HepG2 (cell line): Measurements from ENCODE around the gene ARHGAP23. TPM values are rescaled to one million over a fixed set of nuclear protein-coding genes. Genes with fewer than 3 reads are reported as not detected.

Experiments used
- CREM ChIP-seq, 2 experiments: sonication (generic) in 1 of 2; formaldehyde crosslinking in 1 of 2; IDR thresholded peaks; 2 replicates each; pipeline versions ENCODE4 v1.4.0 to v1.6.1; 2016 to 2020; ENCODE audit warnings: antibody characterized with exemption in 1 of 2, mild to moderate bottlenecking in 1 of 2, missing genetic modification reagents in 1 of 2
- E2F2 ChIP-seq: sonication (generic); formaldehyde crosslinking; IDR thresholded peaks from 2 replicates; pipeline ENCODE4 v1.4.0; 2020; ENCODE audit warnings: missing genetic modification reagents, borderline replicate concordance
- ELF1 ChIP-seq: sonication (generic); formaldehyde crosslinking; IDR thresholded peaks from 2 replicates; pipeline ENCODE4 v1.4.0; 2020; ENCODE audit warnings: missing genetic modification reagents
- ESRRA ChIP-seq: sonication (generic); formaldehyde crosslinking; IDR thresholded peaks from 2 replicates; pipeline ENCODE4 v1.5.1; 2020; ENCODE audit warnings: mild to moderate bottlenecking, low read depth, missing genetic modification reagents
- HBP1 ChIP-seq: IDR thresholded peaks from 2 replicates; pipeline ENCODE4 v1.6.1; 2016; ENCODE audit warnings: low read depth, control low read depth
- HDAC2 ChIP-seq: sonication (generic); formaldehyde crosslinking; IDR thresholded peaks from 2 replicates; pipeline ENCODE4 v1.4.0; 2020; ENCODE audit warnings: missing genetic modification reagents
- HES4 ChIP-seq: sonication (generic); formaldehyde crosslinking; IDR thresholded peaks from 2 replicates; pipeline ENCODE4 v1.9.0; 2021; ENCODE audit warnings: mild to moderate bottlenecking, missing genetic modification reagents, borderline replicate concordance
- RORA ChIP-seq: sonication (generic); formaldehyde crosslinking; IDR thresholded peaks from 2 replicates; pipeline ENCODE4 v1.5.0; 2020; ENCODE audit warnings: mild to moderate bottlenecking, missing genetic modification reagents, moderate library complexity
- SMC3 ChIP-seq: IDR thresholded peaks from 2 replicates; pipeline ENCODE4 v1.6.1; 2011; ENCODE audit warnings: low read length, improper control_type of control experiment
- ZNF512B ChIP-seq: sonication (generic); formaldehyde crosslinking; IDR thresholded peaks from 2 replicates; pipeline ENCODE4 v1.5.1; 2020; ENCODE audit warnings: missing genetic modification reagents, mild to moderate bottlenecking, borderline replicate concordance
- ZNF615 ChIP-seq: sonication (generic); formaldehyde crosslinking; IDR thresholded peaks from 2 replicates; pipeline ENCODE4 v1.5.0; 2020; ENCODE audit warnings: mild to moderate bottlenecking, missing genetic modification reagents, borderline replicate concordance
- ZNF704 ChIP-seq: sonication (generic); formaldehyde crosslinking; IDR thresholded peaks from 2 replicates; pipeline ENCODE4 v1.8.1; 2023; ENCODE audit warnings: mild to moderate bottlenecking, inconsistent platforms, moderate library complexity, missing genetic modification reagents, borderline replicate concordance
- ZNF800 ChIP-seq: sonication (generic); formaldehyde crosslinking; IDR thresholded peaks from 2 replicates; pipeline ENCODE4 v1.4.0; 2020; ENCODE audit warnings: missing genetic modification reagents
- ZSCAN29 ChIP-seq: sonication (generic); formaldehyde crosslinking; conservative IDR thresholded peaks from 2 replicates; pipeline ENCODE4 v1.4.0; 2020; ENCODE audit warnings: mild to moderate bottlenecking, missing genetic modification reagents
- polyA plus RNA-seq, 8 experiments: library from polyadenylated mRNA; depleted of rRNA in 3 of 8; stranded (reverse) in 7 of 8; unstranded in 1 of 8; fragments of >200 nt; fragmentation: Illumina TruSeq in 4 of 8; extraction: Trizol in 4 of 8; gene quantifications; 2 replicates each; pipeline versions ENCODE4 v1.2.1 to v1.2.3, GENCODE V29; 2011 to 2016; ENCODE audit warnings: low read depth in 4 of 8, missing spikeins in 1 of 8, mixed read lengths in 1 of 8; ENCODE audit not compliant: insufficient read depth in 1 of 8
- total RNA-seq, 5 experiments: library from RNA; depleted of rRNA; stranded (reverse); fragments of >200 nt; fragmentation: Illumina TruSeq; extraction: Trizol; gene quantifications; 2 replicates each; pipeline ENCODE4 v1.2.3, GENCODE V29; 2016; ENCODE audit warnings: low read depth in 1 of 5
- TF ChIP-seq, protein P1 (sequence below): sonication (generic); formaldehyde crosslinking; IDR thresholded peaks from 2 replicates; pipeline ENCODE4 v1.4.0; 2020; ENCODE audit warnings: missing genetic modification reagents
- TF ChIP-seq, protein P2 (sequence below): sonication (generic); formaldehyde crosslinking; IDR thresholded peaks from 2 replicates; pipeline ENCODE4 v1.5.1; 2020; ENCODE audit warnings: missing genetic modification reagents, mild to moderate bottlenecking, borderline replicate concordance

Gene ARHGAP23
- total and polyA plus RNA-seq, 2 of the 13 experiments (the other 11 are each of a cell fraction or from before 2014, with no cell fraction given) = 0.03 TPM; not detected in 1

DNA sequence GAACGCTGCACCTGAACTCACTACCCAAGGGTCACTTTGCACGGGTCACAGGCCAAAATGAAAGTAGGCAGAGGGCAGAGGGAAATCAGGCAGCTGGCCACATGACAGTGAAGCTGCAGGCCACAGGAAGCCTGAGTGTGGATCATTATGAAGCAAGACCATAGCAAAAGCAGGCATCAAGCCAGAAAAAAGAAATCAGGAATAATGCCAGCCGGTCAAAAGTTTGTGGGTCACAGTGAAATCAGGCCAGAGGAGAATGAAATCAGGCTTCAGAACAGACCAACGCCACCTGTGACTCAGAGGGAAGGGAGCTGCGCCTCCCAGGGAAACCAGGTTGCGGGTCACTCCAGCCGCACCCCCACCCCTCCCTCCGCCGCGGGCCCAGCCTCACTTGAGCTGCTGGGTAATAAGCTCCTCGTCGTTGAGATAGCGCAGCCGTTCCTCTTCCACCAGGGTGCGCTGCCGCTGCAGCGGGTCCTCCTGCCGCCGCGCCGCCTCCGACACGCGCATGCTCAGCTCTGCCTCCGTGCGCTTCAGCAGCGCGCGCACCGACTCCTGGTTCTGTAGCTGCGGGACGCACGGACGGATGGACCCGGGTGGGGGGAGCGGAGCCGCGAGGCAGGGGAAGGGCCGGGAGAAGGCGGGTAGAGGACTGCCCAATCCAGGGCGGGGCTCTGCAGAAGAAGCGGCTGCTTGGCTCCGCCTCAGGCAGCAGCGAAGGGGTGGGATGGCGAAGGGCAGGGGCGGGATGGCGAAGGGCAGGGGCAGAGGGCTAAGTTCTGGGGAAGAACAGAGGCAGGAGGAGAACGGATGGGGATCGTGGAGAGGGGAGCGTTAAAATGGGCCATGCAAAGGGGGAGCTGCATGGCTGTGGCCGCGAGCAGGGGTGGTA lies 129.8 kb downstream of the ARHGAP23 start (continued):
- TF ChIP-seq ZNF512B = peak; percentile 27; the same call in 1 of the 2 replicates
- TF ChIP-seq HES4 (CRISPR knock-in tag) = no peak; the same call in 1 of the 2 replicates
- 0 out of 2 replicates have a peak, but pooled peaks have one; percentile 3 for TF ChIP-seq HBP1 (CRISPR knock-in tag)
- peak; percentile 99 for TF ChIP-seq ZNF800 (CRISPR knock-in tag)
- no peak for TF ChIP-seq E2F2 (CRISPR knock-in tag)
- 0 out of 2 replicates have a peak, but pooled peaks have one; percentile 62 for TF ChIP-seq ZSCAN29 (CRISPR knock-in tag)
- TF ChIP-seq CREM (IDR thresholded peaks at IDR 0.05) = no peak
- TF ChIP-seq CREM (CRISPR knock-in tag; IDR thresholded peaks at IDR 0.05) = no peak
- TF ChIP-seq SMC3 = peak; percentile 64; the same call in 1 of the 2 replicates
- TF ChIP-seq ZNF615 = no peak
- no peak for TF ChIP-seq ESRRA (CRISPR knock-in tag)
- TF ChIP-seq, protein P1, sequence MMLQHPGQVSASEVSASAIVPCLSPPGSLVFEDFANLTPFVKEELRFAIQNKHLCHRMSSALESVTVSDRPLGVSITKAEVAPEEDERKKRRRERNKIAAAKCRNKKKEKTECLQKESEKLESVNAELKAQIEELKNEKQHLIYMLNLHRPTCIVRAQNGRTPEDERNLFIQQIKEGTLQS (CRISPR knock-in tag) = no peak
- peak; percentile 57 for TF ChIP-seq HDAC2 (CRISPR knock-in tag)
- TF ChIP-seq, protein P2, sequence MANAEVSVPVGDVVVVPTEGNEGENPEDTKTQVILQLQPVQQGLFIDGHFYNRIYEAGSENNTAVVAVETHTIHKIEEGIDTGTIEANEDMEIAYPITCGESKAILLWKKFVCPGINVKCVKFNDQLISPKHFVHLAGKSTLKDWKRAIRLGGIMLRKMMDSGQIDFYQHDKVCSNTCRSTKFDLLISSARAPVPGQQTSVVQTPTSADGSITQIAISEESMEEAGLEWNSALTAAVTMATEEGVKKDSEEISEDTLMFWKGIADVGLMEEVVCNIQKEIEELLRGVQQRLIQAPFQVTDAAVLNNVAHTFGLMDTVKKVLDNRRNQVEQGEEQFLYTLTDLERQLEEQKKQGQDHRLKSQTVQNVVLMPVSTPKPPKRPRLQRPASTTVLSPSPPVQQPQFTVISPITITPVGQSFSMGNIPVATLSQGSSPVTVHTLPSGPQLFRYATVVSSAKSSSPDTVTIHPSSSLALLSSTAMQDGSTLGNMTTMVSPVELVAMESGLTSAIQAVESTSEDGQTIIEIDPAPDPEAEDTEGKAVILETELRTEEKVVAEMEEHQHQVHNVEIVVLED = peak; percentile 66; the same call in 1 of the 2 replicates
- no peak for TF ChIP-seq ZNF704 (CRISPR knock-in tag)
- TF ChIP-seq RORA (CRISPR knock-in tag) = no peak
- peak; percentile 53 for TF ChIP-seq ELF1
